PC-3 (cell line): Measurements from ENCODE around the gene OR52K2.

ENCODE experiments used
- EZH2phosphoT487 ChIP-seq: fragments of 300-600 bp; sonication (generic); IDR thresholded peaks from 2 replicates; pipeline ENCODE4 v1.6.1; 2018; ENCODE audit warnings: mild to moderate bottlenecking, antibody characterized with exemption, low read length, borderline replicate concordance
- TF ChIP-seq, protein P1 (sequence below): fragments of 300-600 bp; sonication (generic); conservative IDR thresholded peaks from 2 replicates; pipeline ENCODE4 v1.5.1; 2017; ENCODE audit warnings: antibody characterized with exemption, low read depth, mild to moderate bottlenecking, low read length

- TF ChIP-seq, protein P1, sequence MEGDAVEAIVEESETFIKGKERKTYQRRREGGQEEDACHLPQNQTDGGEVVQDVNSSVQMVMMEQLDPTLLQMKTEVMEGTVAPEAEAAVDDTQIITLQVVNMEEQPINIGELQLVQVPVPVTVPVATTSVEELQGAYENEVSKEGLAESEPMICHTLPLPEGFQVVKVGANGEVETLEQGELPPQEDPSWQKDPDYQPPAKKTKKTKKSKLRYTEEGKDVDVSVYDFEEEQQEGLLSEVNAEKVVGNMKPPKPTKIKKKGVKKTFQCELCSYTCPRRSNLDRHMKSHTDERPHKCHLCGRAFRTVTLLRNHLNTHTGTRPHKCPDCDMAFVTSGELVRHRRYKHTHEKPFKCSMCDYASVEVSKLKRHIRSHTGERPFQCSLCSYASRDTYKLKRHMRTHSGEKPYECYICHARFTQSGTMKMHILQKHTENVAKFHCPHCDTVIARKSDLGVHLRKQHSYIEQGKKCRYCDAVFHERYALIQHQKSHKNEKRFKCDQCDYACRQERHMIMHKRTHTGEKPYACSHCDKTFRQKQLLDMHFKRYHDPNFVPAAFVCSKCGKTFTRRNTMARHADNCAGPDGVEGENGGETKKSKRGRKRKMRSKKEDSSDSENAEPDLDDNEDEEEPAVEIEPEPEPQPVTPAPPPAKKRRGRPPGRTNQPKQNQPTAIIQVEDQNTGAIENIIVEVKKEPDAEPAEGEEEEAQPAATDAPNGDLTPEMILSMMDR = no peak
- no peak for TF ChIP-seq EZH2phosphoT487
Measured at GRCh38 chr11:4459500-4459899, 10.4 kb downstream of the OR52K2 start.
